Fibroblast of skin of right biceps (primary cell): ENCODE measurements around the gene ESR1.
"Not testable (repeated sequence)": the region's sequence is repeated elsewhere in the genome, so short reads cannot be mapped to it uniquely, and the experiment has no call there.

Source experiments
- DNase-seq: peaks from one replicate; pipeline ENCODE4 v3.0.0-alpha.2; 2013

The ESR1 gene

GRCh38 chr6:152059909-152060308, 252.4 kb downstream of the ESR1 start:
- DNase-seq, result no peak

GRCh38 chr6:152062476-152062875, 255.0 kb downstream of the ESR1 start:
- DNase-seq, result no peak

GRCh38 chr6:152063170-152063921, 255.9 kb downstream of the ESR1 start:
- DNase-seq, result no peak

DNA sequence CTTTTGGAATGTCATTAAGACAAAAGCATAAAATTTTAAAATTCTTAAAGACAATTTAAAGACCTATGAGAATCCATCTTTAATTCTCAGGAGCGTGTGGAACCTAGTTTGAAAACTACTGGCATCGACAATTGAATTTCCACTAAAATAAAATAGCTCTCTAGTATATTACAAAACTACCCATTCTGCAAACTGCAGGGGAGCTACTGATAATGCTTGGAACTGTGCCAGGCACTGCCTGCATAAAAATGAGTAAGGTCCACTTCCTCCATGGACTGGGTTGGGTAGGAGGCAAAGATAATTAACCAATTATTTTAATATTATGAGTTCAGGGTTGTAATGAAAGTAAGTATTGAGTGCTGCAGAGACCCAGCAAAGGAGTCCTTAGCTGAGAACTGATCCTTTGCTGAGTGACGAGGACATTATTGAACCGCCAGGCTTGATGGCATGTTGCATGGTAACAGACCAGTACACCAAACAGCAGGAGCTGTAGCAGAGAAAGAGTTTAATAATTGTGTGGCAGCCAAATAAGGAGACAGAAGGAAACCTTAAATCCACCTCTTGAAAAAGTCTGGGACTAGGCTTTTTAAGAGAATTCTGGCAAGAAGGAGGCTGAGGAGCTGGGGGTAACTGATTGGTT, 261.3 kb downstream of the ESR1 start:
- no peak for DNase-seq

- no peak for DNase-seq
These were observed 263.1 kb downstream of the ESR1 start for GRCh38 chr6:152070556-152070955.

DNA sequence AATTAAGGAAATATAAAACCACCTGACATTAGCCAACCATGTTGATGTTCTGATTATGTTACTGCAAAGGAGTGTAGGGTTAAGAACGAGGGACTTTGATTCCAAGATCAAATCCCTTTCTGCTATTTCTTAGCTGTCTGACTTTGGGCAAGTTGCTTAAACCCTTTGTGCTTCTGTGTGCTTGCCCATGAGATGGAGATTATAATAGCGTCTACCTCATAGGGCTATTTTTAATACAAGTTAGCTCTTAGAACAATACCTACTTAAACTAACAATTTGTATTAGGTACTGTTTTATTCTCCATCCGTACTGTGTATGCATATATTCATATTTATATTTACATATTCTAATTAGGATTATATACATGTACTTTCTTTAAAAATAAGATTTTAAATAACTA, 263.8 kb downstream of the ESR1 start:
- DNase-seq, result no peak

DNA sequence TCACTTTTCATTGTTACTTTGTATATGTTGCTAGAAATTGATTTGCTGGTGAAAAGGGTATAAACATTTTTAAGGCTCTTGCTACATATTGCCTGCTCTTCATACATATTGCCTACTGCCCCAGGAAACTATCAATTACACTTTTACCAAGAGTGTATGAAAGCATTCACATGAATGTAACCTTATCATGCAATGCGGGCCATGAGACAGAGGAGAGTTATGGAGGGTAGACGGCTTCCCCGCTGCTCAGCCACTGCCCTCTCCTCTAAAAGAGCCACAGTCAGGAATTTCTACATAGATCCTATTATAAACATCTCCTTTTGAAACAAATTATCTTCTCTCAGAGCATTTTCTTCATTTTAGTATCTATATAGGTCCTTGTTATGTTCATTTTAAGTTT, 264.4 kb downstream of the ESR1 start:
- no peak for DNase-seq

DNA sequence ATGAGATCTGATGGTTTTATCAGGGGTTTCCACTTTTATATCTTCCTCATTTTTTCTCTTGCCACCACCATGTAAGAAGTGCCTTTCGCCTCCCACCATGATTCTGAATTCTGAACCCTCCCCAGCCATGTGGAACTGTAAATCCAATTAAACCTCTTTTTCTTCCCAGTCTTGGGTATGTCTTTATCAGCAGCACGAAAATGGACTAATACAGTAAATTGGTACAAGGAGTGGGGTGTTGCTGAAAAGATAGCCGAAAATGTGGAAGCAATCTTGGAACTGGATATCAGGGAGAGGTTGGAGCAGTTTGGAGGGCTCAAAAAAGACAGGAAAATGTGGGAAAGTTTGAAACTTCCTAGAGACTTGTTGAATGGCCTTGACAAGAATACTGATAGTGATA, 268.8 kb downstream of the ESR1 start:
- DNase-seq, result not testable (repeated sequence)

- DNase-seq, result no peak
These were observed 270.5 kb downstream of the ESR1 start for GRCh38 chr6:152078001-152078400.

GRCh38 chr6:152078804-152079203, 271.3 kb downstream of the ESR1 start:
- DNase-seq, result no peak

GRCh38 chr6:152085451-152085921, 278.0 kb downstream of the ESR1 start:
- DNase-seq, result peak; percentile 38

- DNase-seq, result no peak
These were observed 278.9 kb downstream of the ESR1 start for GRCh38 chr6:152086223-152086873.

DNA sequence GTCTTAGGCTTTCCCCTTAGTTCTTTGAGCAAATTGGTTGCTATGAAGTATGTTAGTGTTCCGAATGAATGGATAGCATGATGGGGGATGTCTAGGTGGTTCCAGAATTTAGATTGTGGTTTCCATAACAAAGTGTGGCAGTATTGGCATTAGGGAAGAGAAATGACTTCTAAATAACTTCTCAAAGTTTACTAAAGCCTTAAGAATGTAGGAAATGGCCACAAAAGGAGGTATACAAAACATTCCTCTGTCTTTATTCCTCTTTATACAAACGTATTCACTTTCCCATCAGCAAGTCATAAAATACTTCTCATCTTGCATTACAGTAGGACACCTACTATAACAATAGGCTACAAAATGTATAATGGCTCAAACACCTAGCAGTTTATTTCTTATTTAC, 279.6 kb downstream of the ESR1 start:
- peak; percentile 61 for DNase-seq

DNA sequence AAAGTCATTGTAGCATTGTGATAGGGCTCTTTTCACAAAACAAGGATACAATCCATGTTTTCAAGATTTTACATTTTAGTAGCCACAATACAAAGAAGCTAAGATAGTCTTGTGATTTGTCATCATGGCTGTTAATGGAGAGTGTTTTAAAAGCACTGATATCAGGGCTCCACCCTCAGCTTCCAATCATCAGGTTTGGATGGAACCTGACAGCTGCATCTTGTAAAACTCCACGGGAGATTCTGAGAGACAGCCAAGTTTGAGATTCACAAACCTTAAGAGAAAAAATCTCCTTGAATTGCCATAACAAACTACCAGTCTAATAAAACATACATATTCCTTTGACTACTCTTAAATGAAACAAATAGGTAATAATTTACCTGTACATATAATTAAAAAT, 280.2 kb downstream of the ESR1 start:
- DNase-seq, result no peak

- peak; percentile 83 for DNase-seq
These were observed 282.5 kb downstream of the ESR1 start for GRCh38 chr6:152089992-152090391.

GRCh38 chr6:152091201-152091600, 283.7 kb downstream of the ESR1 start:
- no peak for DNase-seq

DNA sequence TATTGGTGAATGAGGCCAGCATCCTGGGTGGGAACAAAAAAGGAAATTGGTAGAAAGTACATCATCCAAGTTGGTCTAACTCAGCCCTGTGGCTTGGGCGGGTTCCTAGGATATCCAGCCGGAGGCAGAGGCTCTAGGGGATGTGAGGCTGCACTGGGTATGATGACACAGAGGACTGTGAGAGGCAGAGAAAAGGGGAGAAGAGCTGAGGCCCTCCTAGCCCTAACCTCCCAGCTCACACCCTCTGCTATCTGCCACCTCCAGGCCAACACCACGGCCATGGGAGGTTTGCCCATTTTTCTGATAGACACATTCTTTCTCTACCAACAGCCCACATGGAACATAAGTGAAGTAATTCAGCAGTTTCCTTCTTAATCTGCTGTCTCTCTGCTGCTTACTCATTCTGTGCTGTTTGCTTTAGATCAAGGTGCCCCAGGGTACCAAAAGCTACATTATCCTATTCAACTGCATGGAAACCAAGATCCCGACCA, 284.4 kb downstream of the ESR1 start:
- DNase-seq, result peak; percentile 66

DNA sequence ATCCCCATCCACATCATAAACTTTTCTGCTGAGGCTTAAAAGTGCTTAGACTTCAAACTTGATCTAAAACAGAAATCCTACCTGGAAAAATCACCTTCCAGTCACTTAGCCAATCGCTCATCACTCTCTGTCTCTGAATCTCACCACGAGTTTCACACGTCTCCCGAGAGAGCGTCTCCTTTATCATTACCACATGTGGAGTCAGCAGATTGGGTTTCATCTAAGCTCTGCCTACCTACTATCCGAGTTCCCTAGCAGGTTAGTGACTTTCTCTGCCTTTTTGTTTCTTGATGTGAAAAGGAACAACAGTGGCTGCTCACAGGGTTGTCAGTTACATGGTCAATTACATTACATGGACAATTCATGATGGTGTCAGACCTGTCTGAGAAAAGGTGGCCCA, 286.2 kb downstream of the ESR1 start:
- no peak for DNase-seq

- no peak for DNase-seq
These were observed 286.8 kb downstream of the ESR1 start for GRCh38 chr6:152094276-152094675.

- DNase-seq, result peak; percentile 99
These were observed 287.6 kb downstream of the ESR1 start for GRCh38 chr6:152094992-152095592.

DNA sequence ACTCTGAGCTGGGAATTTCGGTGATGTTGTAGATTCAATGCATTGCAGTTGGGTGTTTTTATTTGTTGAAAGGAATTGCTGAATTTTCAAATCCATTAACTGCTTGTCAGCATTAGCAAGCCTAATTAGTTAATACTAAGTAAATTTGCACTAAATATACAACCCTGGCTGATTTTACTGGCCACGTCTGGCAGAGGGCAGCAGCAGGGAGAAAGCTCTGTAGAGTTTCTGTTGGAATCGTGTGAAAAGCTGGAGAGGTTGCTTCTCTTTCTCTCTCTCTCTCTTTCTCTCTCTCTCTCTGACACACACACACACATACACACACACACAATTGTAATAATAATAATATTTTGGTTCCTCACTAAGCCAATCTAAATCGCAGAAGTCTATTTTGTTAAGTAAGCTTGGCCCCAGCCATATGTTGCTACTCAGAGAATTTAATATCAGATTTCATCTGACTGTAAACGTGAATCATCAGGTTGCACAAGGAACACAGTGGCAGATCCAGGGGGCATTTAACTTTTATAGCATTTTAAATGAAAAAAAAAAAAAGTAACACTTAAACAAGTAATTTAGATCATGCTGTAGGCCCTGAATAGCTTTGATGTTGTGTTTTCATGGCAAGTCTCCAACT, 289.5 kb downstream of the ESR1 start:
- DNase-seq, result peak; percentile 90

GRCh38 chr6:152098683-152099082, 291.2 kb downstream of the ESR1 start:
- DNase-seq, result no peak
